Keratinocyte (primary cell): Measurements from ENCODE around the gene VEGFA.

Experiments used
- EZH2 ChIP-seq: IDR thresholded peaks from one replicate; pipeline ENCODE4 v1.6.1; 2012; ENCODE audit warnings: inconsistent platforms, mild to moderate bottlenecking, low read length, moderate library complexity
- TF ChIP-seq, protein P1 (sequence below), 3 experiments: IDR thresholded peaks in 1 of 3; conservative IDR thresholded peaks in 1 of 3; optimal IDR thresholded peaks in 1 of 3; 2 replicates in 2 of 3; 3 replicates in 1 of 3; pipeline versions ENCODE3 to v1.5.1; 2011; ENCODE audit warnings: low read length in 3 of 3, mild to moderate bottlenecking in 3 of 3, moderate library complexity in 2 of 3, control low read depth in 1 of 3, inconsistent platforms in 1 of 3; ENCODE audit not compliant: insufficient read depth in 2 of 3; ENCODE audit errors: extremely low read depth in 1 of 3

DNA sequence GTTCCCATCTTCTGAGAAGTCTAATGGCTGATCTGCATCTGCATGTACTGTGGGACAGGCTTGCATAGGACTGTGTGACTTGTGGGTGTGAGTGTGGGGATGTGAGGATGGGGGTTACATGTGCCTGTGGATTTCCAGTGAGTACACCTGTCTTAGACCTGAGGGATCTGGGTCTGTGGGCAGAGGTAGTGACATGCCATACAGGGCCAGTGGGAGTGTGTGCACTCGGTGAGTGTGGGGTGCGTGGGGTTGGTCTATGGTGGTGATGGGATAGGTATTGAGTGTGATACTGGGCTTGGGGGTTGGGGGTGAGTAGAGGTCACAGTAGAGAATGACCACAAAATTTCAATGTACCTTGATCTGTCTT, 41.7 kb downstream of the VEGFA start:
- TF ChIP-seq, protein P1, sequence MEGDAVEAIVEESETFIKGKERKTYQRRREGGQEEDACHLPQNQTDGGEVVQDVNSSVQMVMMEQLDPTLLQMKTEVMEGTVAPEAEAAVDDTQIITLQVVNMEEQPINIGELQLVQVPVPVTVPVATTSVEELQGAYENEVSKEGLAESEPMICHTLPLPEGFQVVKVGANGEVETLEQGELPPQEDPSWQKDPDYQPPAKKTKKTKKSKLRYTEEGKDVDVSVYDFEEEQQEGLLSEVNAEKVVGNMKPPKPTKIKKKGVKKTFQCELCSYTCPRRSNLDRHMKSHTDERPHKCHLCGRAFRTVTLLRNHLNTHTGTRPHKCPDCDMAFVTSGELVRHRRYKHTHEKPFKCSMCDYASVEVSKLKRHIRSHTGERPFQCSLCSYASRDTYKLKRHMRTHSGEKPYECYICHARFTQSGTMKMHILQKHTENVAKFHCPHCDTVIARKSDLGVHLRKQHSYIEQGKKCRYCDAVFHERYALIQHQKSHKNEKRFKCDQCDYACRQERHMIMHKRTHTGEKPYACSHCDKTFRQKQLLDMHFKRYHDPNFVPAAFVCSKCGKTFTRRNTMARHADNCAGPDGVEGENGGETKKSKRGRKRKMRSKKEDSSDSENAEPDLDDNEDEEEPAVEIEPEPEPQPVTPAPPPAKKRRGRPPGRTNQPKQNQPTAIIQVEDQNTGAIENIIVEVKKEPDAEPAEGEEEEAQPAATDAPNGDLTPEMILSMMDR (optimal IDR thresholded peaks at IDR 0.05 in 1 of 3, IDR thresholded peaks at IDR 0.05 in 1 of 3, conservative IDR thresholded peaks at IDR 0.05 in 1 of 3; ENCODE audit: extremely low read depth in 1 of 3, insufficient read depth in 2 of 3, low read length in 3 of 3): no peak
- no peak for TF ChIP-seq EZH2
